ENCODE data around the gene RPRD2. TPM values are rescaled to one million over a fixed set of nuclear protein-coding genes. Genes with fewer than 3 reads are reported as not detected.
A peak's percentile ranks its signal among the peaks of the same experiment; 100 is the strongest.

The RPRD2 gene
- total RNA-seq, 1 donor = 16.8 TPM

DNA sequence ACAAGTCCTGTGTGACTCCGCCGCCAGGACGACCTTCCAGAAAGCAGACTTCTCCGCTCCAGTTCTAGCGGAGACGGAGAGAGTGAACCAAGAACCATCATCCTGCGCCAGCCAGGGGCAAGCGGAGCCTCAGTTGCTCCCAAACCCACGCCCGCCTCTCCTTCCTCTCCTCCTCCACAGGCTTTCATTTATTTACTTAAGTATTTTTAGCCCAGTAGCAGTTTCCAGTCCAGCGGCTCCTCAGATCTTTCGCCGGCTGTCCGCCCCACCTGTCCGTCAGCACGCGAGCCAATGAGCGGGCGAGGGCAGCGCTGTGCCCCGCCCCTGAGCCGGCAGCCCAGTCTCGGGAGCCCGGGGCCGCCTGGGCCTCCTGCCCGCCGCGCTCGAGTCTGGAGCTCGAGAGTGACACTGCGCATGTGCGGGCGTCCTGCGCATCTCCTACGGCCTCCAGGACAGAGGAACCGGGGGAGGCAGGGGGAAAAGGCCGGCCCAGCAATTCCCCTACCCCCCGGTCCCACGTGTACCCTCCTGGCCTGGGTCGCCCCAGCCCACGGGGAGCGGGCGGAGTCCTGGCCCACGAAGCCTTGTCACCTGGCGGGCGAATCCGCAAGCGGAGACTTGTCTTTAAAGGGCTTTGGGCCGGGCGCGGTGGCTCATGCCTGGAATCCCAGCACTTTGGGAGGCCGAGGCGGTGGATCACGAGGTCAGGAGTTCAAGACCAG is 151.5 kb downstream of the RPRD2 start, which contains the start of gene FALEC:
Gene FALEC, plus strand, starts transcription at position 425 of the 722 bp plus-strand sequence.
- peak; percentile 96 for DNase-seq (ENCODE audit: low read depth)
- peak within 1 kb of the TSS; percentile 60 for H3K4me3 ChIP-seq (ENCODE audit: low read depth, low read length)
- TF ChIP-seq, protein P1, sequence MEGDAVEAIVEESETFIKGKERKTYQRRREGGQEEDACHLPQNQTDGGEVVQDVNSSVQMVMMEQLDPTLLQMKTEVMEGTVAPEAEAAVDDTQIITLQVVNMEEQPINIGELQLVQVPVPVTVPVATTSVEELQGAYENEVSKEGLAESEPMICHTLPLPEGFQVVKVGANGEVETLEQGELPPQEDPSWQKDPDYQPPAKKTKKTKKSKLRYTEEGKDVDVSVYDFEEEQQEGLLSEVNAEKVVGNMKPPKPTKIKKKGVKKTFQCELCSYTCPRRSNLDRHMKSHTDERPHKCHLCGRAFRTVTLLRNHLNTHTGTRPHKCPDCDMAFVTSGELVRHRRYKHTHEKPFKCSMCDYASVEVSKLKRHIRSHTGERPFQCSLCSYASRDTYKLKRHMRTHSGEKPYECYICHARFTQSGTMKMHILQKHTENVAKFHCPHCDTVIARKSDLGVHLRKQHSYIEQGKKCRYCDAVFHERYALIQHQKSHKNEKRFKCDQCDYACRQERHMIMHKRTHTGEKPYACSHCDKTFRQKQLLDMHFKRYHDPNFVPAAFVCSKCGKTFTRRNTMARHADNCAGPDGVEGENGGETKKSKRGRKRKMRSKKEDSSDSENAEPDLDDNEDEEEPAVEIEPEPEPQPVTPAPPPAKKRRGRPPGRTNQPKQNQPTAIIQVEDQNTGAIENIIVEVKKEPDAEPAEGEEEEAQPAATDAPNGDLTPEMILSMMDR (IDR thresholded peaks at IDR 0.05; ENCODE audit: insufficient read depth, low read depth, low read length) = no peak

DNA sequence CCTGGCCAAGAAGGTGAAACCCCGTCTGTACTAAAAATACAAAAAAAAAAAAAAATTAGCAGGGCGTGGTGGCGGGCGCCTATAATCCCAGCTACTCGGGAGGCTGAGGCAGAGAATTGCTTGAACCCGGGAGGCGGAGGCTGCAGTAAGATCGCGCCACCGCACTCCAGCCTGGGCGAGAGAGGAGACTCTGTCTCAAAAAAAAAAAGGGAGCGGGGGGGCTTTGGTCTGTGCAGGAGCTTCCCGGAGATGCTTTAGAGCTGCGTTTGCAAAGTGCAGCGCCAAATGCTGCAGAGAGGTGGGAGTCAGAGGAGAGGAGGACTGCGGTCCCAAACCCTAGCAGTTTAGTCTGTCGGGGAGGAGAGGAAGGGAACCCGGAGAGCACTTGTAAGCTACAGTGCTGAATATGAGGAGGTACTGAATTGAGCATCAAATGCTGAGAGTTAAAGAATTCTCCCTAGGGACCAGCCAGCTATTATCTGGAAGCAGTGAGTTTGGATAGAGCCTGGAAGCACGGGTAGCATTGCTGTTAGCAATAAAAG is 152.2 kb downstream of the RPRD2 start:
- peak overlapping the region; percentile 60 for H3K4me3 ChIP-seq (ENCODE audit: low read depth, low read length)
- no peak for DNase-seq (ENCODE audit: low read depth)
- TF ChIP-seq, protein P1 (IDR thresholded peaks at IDR 0.05; ENCODE audit: insufficient read depth, low read depth, low read length) = no peak

DNA sequence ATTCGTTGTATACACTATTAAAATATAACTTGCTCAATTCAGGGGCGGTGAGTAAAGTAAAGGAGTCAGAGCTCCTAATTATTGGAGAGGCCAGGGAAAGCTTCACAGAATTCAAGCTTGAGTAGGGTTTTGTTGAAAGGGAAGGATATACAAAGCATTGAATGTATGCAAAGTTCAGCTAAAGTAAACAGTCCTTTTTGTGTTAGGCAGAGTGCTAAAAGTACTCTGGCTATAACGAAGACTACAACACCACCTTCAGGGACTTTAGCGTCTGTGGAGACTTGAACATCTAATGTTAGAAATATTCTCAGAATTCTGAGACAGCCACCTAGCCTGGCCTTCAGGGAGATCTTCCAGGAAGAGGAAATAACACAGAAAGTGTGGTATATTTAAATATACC is 152.7 kb downstream of the RPRD2 start:
- TF ChIP-seq, protein P1 (IDR thresholded peaks at IDR 0.05; ENCODE audit: insufficient read depth, low read depth, low read length) = no peak
- H3K4me3 ChIP-seq (ENCODE audit: low read depth, low read length) = peak overlapping the region; percentile 60
- DNase-seq (ENCODE audit: low read depth) = peak; percentile 39

DNA sequence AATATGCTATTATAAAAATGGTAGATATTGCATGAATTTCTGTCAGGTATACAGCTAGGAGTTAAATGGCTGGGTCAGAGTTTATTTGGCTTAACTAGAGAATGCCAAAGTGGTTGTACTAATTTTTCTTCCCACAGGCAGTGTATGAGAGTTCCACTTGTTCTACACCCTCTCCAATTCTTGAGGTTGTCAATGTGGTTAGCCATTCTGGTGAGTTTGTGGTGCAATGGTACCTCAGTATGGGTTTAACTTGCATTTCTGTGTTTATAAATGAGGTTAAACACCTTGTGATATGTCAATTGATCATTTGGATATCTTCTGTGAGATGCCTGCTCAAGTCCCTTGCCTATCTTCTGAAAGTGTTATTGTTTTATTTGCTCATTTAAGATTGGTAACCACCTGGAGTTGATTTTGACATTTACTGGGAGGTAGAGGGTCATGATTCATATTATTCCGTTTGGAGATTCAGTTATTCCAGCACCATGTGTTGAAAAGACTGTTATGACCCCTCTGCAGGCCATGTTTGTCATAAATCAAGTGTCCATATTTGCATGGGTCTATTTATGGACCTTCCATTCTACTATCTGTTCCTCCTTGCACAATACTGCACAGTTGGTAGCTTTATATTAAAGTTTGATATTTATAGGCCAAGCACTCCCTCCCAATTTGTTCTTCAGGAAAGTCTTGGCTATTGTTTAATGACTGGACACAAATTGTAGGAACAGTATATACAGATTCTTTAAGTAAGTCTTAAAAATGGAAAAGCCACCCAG is 157.4 kb downstream of the RPRD2 start:
- no peak for DNase-seq (ENCODE audit: low read depth)
- TF ChIP-seq, protein P1 (IDR thresholded peaks at IDR 0.05; ENCODE audit: insufficient read depth, low read depth, low read length) = no peak
- H3K4me3 ChIP-seq (ENCODE audit: low read depth, low read length) = no peak overlapping the region

DNA sequence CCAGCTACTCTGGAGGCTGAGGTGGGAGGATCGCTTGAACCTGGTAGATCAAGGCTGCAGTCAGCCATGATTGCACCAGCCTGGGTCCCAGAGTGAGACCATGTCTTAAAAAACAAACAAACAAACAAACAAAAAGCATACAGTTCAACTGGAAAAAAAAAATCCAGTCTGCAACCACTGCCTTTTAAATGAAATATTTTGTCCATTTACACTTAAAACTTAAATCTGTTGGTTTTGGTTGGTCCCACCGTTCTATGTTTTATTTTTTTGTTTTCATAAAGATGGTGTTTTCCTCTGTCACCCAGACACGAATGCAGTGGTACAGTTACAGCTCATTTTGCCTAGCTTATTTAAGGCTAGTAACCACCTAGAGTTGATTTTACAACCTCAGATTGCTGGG is 161.4 kb downstream of the RPRD2 start:
- H3K4me3 ChIP-seq (ENCODE audit: low read depth, low read length) = no peak overlapping the region
- DNase-seq (ENCODE audit: low read depth) = no peak
- TF ChIP-seq, protein P1 (IDR thresholded peaks at IDR 0.05; ENCODE audit: insufficient read depth, low read depth, low read length) = no peak

Other genes with a start within 250 kb of the RPRD2 start
- gene PLEKHO1, start 214.2 kb upstream of the RPRD2 start, total RNA-seq = 43.2 and 99.9 TPM in 2 replicates
- 27.4 and 30.7 TPM in 2 replicates for gene ANP32E, start 128.0 kb upstream of the RPRD2 start, total RNA-seq
- not detected in 2 replicates for gene CA14, start 106.4 kb upstream of the RPRD2 start, total RNA-seq
- 84.4 and 103 TPM in 2 replicates for gene APH1A, start 95.1 kb upstream of the RPRD2 start, total RNA-seq
- gene C1orf54, start 91.4 kb upstream of the RPRD2 start, total RNA-seq = 7.3 and 13.5 TPM in 2 replicates
- 6.5 and 8.1 TPM in 2 replicates for gene CIART, start 81.6 kb upstream of the RPRD2 start, total RNA-seq
- 28.7 and 30.7 TPM in 2 replicates for gene MRPS21, start 70.3 kb upstream of the RPRD2 start, total RNA-seq
- 37.7 and 56.6 TPM in 2 replicates for gene PRPF3, start 42.6 kb upstream of the RPRD2 start, total RNA-seq
- 17.3 and 18.4 TPM in 2 replicates for gene TARS2, start 123.3 kb downstream of the RPRD2 start, total RNA-seq
- gene ECM1, start 144.0 kb downstream of the RPRD2 start, total RNA-seq = 20.3 and 24.5 TPM in 2 replicates
- 0.64 and 1.3 TPM in 2 replicates for gene FALEC, start 151.6 kb downstream of the RPRD2 start, total RNA-seq
- gene ADAMTSL4, start 185.3 kb downstream of the RPRD2 start, total RNA-seq = 2.9 and 8.6 TPM in 2 replicates
- gene MCL1, start 215.5 kb downstream of the RPRD2 start, total RNA-seq = 218 and 272 TPM in 2 replicates